GM13977 (cell line): ENCODE data around the gene SUCNR1.

Experiments used
- DNase-seq: peaks from one replicate; pipeline ENCODE4 v3.0.0; 2012; ENCODE audit warnings: low spot score
- in situ Hi-C: fragments of 300-500 bp; cut with MboI; formaldehyde crosslinking; loops from one replicate; pipeline ENCODE4 v1.12.0; 2022; ENCODE audit warnings: low sequenced_read_pairs, low pct_unique_long_range_greater_than_20kb, mixed read lengths, inconsistent platforms; ENCODE audit not compliant: unreplicated experiment
- TF ChIP-seq, protein P1 (sequence below): IDR thresholded peaks from 2 replicates; pipeline ENCODE4 v1.5.1; 2012; ENCODE audit warnings: mild to moderate bottlenecking, control low read depth; ENCODE audit not compliant: insufficient read depth; ENCODE audit errors: extremely low read depth, missing control alignments

SUCNR1 gene

DNA sequence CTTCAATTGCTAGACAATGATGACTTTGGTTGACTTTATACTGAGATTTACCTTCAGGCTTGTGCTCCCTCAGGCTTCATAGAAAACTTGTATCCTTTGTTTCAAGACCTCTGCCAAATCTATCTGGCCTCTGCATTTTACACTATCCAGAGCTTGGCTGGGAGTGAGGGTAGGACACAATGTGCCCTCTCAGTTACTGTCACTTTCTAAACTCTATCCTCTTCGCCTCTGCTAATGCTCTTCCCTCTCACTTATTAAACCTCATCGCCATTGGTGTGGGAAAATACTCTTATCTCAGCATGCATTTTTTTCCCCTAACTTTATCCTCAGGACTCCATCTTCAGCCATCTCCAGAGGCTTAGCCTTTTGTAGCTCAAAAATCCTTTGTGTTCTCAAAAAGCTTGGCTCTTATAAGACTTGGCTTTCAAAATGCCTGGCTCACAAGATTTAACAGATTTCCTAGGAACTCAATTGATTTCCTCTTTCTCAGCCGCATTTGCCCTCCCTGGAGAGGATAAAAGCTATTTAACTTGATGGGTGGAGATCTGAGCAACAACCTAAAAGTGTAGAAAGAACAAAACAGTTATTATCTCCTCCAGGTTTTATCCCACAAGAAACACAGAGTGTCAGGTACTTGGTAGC, 28.3 kb downstream of the SUCNR1 start:
- DNase-seq: no peak
- TF ChIP-seq, protein P1, sequence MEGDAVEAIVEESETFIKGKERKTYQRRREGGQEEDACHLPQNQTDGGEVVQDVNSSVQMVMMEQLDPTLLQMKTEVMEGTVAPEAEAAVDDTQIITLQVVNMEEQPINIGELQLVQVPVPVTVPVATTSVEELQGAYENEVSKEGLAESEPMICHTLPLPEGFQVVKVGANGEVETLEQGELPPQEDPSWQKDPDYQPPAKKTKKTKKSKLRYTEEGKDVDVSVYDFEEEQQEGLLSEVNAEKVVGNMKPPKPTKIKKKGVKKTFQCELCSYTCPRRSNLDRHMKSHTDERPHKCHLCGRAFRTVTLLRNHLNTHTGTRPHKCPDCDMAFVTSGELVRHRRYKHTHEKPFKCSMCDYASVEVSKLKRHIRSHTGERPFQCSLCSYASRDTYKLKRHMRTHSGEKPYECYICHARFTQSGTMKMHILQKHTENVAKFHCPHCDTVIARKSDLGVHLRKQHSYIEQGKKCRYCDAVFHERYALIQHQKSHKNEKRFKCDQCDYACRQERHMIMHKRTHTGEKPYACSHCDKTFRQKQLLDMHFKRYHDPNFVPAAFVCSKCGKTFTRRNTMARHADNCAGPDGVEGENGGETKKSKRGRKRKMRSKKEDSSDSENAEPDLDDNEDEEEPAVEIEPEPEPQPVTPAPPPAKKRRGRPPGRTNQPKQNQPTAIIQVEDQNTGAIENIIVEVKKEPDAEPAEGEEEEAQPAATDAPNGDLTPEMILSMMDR: no peak
- in situ Hi-C loops: no loop called here

DNA sequence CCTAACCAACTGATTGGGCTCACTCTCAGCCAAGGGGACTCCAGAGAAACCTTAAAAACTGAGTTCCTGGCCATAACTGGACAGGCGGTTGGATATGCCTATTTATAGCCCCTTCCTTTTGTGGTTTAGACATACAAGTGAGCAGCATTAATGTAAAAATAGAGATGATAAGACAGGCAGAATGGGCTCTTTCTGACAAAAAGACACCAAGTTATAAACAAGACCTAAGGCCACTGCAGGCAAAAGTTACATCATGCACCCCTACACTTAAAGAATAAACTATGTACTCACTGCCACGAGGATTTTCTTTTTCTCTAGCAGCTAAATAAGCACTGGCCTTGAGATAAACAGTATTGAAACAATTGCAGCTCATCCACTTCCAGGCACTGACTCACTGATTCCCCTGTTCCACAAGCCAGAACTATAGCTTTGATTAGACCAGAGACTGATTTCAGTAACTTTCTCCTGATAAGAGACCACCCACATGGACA, 30.1 kb downstream of the SUCNR1 start:
- in situ Hi-C loops: no loop called here
- DNase-seq: no peak
- TF ChIP-seq, protein P1: no peak

DNA sequence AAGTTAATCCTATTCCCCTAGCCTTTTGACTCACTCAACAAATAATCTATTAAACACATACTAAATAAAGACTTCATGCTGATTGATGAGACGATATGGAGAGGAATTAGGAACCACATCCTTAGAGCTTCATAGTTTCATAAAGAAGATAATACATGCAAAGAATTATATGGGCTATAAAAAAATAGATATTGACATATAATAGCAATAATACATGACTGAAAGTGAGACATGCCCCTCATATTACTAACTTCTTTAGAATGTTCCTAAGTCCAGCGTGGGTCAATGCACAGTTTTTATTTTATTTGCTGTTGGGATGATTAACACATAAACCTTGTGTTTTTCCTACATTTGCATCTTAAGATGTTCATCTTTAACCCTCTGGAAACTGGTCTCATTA, 32.2 kb downstream of the SUCNR1 start:
- no peak for DNase-seq
- in situ Hi-C loops: no loop called here
- TF ChIP-seq, protein P1: no peak

DNA sequence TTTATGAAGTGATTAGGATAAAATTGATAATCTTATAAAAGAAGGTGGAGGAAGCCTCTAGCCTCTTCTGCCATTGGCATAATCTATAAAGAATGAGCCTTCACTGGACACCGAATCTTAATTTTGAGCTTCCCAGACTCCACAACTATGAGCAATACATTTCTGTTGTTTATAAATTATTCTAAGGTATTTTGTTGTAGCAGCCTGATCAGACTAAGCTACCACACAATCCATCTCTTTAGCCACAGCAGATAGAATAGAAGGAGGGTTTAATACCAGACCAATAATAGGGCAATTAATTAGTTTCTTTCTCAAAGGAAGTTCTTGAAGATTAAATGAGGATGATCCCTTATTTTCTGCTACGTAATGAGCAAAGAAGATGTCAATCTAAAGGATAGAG, 33.3 kb downstream of the SUCNR1 start:
- TF ChIP-seq, protein P1: no peak
- in situ Hi-C loops: no loop called here
- no peak for DNase-seq

DNA sequence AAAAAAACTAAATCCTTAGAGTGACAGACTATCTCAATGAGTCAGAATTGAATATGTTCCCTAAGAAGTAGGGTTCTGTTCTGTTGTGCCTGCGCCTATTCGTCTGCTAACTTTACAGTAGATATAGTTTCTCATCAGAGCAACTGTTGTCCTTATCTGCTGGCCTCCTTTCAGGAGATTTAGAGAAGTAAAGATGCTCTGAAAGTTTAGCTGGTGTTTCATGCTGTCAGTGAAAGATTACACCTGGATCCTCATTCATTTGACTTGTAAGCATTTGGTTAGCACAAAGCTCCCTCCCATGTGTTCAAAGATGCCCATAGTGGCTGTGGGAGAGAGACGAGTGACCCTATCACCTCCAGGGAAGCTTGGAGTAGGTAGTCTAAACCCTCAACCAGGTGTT, 35.0 kb downstream of the SUCNR1 start:
- in situ Hi-C loops: no loop called here
- TF ChIP-seq, protein P1: no peak
- DNase-seq: no peak

DNA sequence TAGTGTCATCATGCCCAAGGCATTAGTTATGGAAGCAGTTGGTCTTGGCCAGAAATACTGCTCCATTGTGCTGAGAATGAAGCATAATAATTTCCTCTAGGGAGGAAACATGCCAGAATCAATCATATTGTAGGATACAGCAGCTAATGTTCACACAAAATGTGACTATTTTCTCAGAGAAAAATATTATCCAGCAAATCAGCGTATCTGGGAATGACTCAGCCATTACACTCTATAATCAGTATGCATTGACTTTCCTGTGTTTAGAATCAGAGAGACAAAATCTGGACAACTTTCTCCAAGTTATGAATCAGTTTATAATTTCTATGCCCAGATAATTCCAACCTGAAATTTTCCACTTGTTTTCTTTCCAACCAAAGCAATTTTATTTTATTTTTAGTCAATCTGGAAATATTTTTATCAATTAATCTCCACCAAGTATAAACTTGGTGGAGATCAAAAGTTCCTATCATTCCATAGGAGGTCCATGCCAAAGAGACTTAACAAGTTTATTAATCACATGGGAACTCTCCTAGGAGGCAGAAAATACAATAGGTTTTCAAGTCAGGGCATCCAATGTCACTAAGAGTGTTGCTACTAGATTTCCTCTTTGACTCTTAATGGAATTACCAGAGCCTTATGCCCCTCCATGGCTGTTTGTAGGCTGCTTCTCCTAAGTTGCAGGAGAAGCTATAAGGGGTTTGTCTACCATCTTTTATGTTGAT, 36.4 kb downstream of the SUCNR1 start:
- TF ChIP-seq, protein P1: no peak
- in situ Hi-C loops: loop anchor here (10.0 kb wide), 1 partner anchor 465 kb away; no protein-coding TSS in a partner anchor
- DNase-seq: no peak
